K562 (cell line): ENCODE data around the gene TMEM163. TPM values are rescaled to one million over a fixed set of nuclear protein-coding genes. Genes with fewer than 3 reads are reported as not detected.
"Not testable (repeated sequence)": the region's sequence is repeated elsewhere in the genome, so short reads cannot be mapped to it uniquely, and the experiment has no call there.

Source experiments
- ATAC-seq: fragments of 200-7000 bp; cut with Tn5 transposase; 3 replicates; pipeline ENCODE4 v1.9.1; 2020; ENCODE audit warnings: moderate library complexity
- BruUV-seq: library from RNA; stranded (reverse); fragments of 400-500 nt; replicated peaks from 2 replicates; lab custom pipeline; 2021; lab: Mats Ljungman, UMichigan
- CTCF ChIA-PET: fragments of 300-600 bp; formaldehyde crosslinking; extraction: SDS; loops from one replicate; lab custom pipeline; 2021; ENCODE audit warnings: low intra/inter-chr PET ratio; lab: Yijun Ruan, JAX
- POLR2A ChIA-PET: fragments of 300-600, 350-650 bp; sonication (Branson Sonifier 250); formaldehyde crosslinking; extraction: SDS; loops from one replicate; lab custom pipeline; 2021; ENCODE audit warnings: antibody characterized with exemption, inconsistent platforms; lab: Yijun Ruan, JAX
- DNase-seq, 4 experiments: peaks; one replicate each; pipeline versions ENCODE4 v3.0.0 to v3.0.0-alpha.2; 2011 to 2018; ENCODE audit warnings: low spot score in 3 of 4, mixed read lengths in 3 of 4; ENCODE audit errors: extremely low read depth in 1 of 4
- FAIRE-seq: peaks from 2 replicates; lab custom pipeline; 2011; peaks lifted over from hg19 to GRCh38; lab: Jason Lieb, UNC
- H2AFZ ChIP-seq: 2 replicates; pipeline ENCODE4 v1.6.0; 2011; ENCODE audit warnings: low read depth, low read length, control low read depth, inconsistent platforms
- H3K27ac ChIP-seq: fragments of 200-600 bp; 3 replicates; pipeline ENCODE4 v1.8.0; 2011; ENCODE audit warnings: low read depth, mild to moderate bottlenecking, control low read depth, inconsistent platforms, low read length, moderate library complexity, mixed read lengths; ENCODE audit errors: extremely low read depth
- H3K27me3 ChIP-seq, 2 experiments: fragments of 300-600 bp in 1 of 2; 2 replicates in 1 of 2; 3 replicates in 1 of 2; pipeline versions ENCODE4 v1.6.0 to v1.8.0; 2011; ENCODE audit warnings: inconsistent platforms in 2 of 2, low read length in 2 of 2, mild to moderate bottlenecking in 1 of 2, mixed read lengths in 1 of 2, moderate library complexity in 1 of 2; ENCODE audit not compliant: control insufficient read depth in 2 of 2, insufficient read depth in 2 of 2
- H3K36me3 ChIP-seq: fragments of 300-600 bp; 3 replicates; pipeline ENCODE4 v1.8.0; 2011; ENCODE audit warnings: mild to moderate bottlenecking, low read length, inconsistent platforms; ENCODE audit not compliant: control insufficient read depth, insufficient read depth
- H3K4me1 ChIP-seq, 2 experiments: fragments of 200-600 bp in 1 of 2; replicated peaks in 1 of 2; 2 replicates in 1 of 2; 3 replicates in 1 of 2; pipeline versions ENCODE4 v1.5.1 to v1.8.0; 2011; ENCODE audit warnings: inconsistent platforms in 2 of 2, low read length in 2 of 2, mild to moderate bottlenecking in 1 of 2, mixed read lengths in 1 of 2, moderate library complexity in 1 of 2; ENCODE audit not compliant: control insufficient read depth in 2 of 2, insufficient read depth in 2 of 2
- H3K4me2 ChIP-seq: 2 replicates; pipeline ENCODE4 v1.6.1; 2011; ENCODE audit warnings: low read length, control low read depth, inconsistent platforms, mixed read lengths; ENCODE audit not compliant: insufficient read depth
- H3K4me3 ChIP-seq: fragments of 200-600 bp; sonication (generic), shearing (Covaris generic); 2 replicates; pipeline ENCODE4 v1.5.1; 2016; ENCODE audit warnings: control low read depth, inconsistent platforms
- H3K79me2 ChIP-seq: fragments of 200-600 bp; 3 replicates; pipeline ENCODE4 v1.8.0; 2011; ENCODE audit warnings: low read length, inconsistent platforms; ENCODE audit not compliant: control insufficient read depth, insufficient read depth
- H3K9ac ChIP-seq, 2 experiments: 2 replicates each; pipeline versions ENCODE4 v1.6.0 to v1.6.1; 2011; ENCODE audit warnings: low read depth in 2 of 2, low read length in 2 of 2, control low read depth in 1 of 2, inconsistent platforms in 1 of 2, mild to moderate bottlenecking in 1 of 2, mixed read lengths in 1 of 2; ENCODE audit not compliant: insufficient read depth in 1 of 2
- H3K9me1 ChIP-seq: one replicate; pipeline ENCODE4 v1.6.0; 2011; ENCODE audit warnings: inconsistent platforms, mild to moderate bottlenecking, low read length, moderate library complexity; ENCODE audit not compliant: control insufficient read depth, insufficient read depth
- H3K9me3 ChIP-seq: replicated peaks from 2 replicates; pipeline ENCODE4 v1.5.1; 2011; ENCODE audit warnings: low read depth, low read length, inconsistent platforms; ENCODE audit not compliant: control insufficient read depth, insufficient read depth
- H4K20me1 ChIP-seq: replicated peaks from 2 replicates; pipeline ENCODE4 v1.6.1; 2011; ENCODE audit warnings: low read length, inconsistent platforms, mixed read lengths; ENCODE audit not compliant: control insufficient read depth, insufficient read depth
- NR2C1 ChIP-seq, 2 experiments: fragments of 450-650 bp; IDR thresholded peaks; 2 replicates each; pipeline ENCODE4 v1.6.1; 2017; ENCODE audit warnings: mild to moderate bottlenecking in 2 of 2, antibody characterized with exemption in 1 of 2, inconsistent platforms in 1 of 2, missing compliant biosample characterization in 1 of 2, missing genetic modification characterization in 1 of 2
- ZNF324 ChIP-seq: fragments of 250-450 bp; sonication (Bioruptor Pico); IDR thresholded peaks from 2 replicates; pipeline ENCODE4 v1.4.0; 2020; ENCODE audit warnings: mild to moderate bottlenecking
- WGBS: fragments of 100-300 bp; shearing (Covaris generic); methylation state at CpG from one replicate; pipeline ENCODE4 v1.1.6; 2016; ENCODE audit warnings: low coverage, mixed read lengths; ENCODE audit not compliant: insufficient coverage; ENCODE audit errors: missing lambda C conversion rate; 5-methylcytosine and 5-hydroxymethylcytosine counted together
- in situ Hi-C: fragments of 300-500 bp; cut with MboI; formaldehyde crosslinking; loops from 4 replicates; pipeline ENCODE4 v1.15.0; 2018; ENCODE audit warnings: inconsistent platforms, mixed read lengths
- intact Hi-C: fragments of 100-400 bp; cut with micrococcal nuclease; formaldehyde crosslinking; loops from 2 replicates; pipeline ENCODE4 v1.14.2; 2022
- polyA plus RNA-seq, 8 experiments: library from polyadenylated mRNA; depleted of rRNA in 4 of 8; stranded (reverse) in 5 of 8; unstranded in 3 of 8; fragments of >200 nt; fragmentation: Nextera tagmentation in 2 of 8; fragmentation: Illumina TruSeq in 1 of 8; extraction: Ambion mirVana in 2 of 8; extraction: Trizol in 1 of 8; gene quantifications; 2 replicates each; pipeline versions ENCODE4 v1.2.1 to v1.2.3, GENCODE V29; 2011 to 2014; ENCODE audit warnings: inconsistent platforms in 1 of 8, missing spikeins in 1 of 8
- total RNA-seq, 7 experiments: library from RNA; depleted of rRNA in 6 of 7; stranded (reverse); fragments of >200 nt in 6 of 7; fragmentation: Illumina TruSeq in 2 of 7; extraction: Trizol in 2 of 7; gene quantifications; 2 replicates each; pipeline versions ENCODE4 v1.2.1 to v1.2.3, GENCODE V29; 2011 to 2021; ENCODE audit warnings: low replicate concordance in 1 of 7

The TMEM163 gene
- total and polyA plus RNA-seq, 9 of the 15 experiments (the other 6 are each of a cell fraction or from before 2014, with no cell fraction given): 0.04 to 0.68 (median 0.16) TPM; not detected in 3

GRCh38 chr2:134619250-134619649, 99.5 kb downstream of the TMEM163 start:
- Histone ChIP-seq H3K36me3 (no peaks in the 10 kb centered on the region), H2AFZ (no peak overlapping the region), H3K9me3 (peaks cover 3% of the 10 kb centered on the region; the same call in 1 of the 2 replicates), H4K20me1 (no peaks in the 10 kb centered on the region), H3K4me1 (no peaks in the 10 kb centered on the region), H3K4me2 (no peak overlapping the region), H3K4me3 (no peak overlapping the region), H3K9ac (no peak overlapping the region), H3K27me3 (peaks cover 4 to 8% of the 10 kb centered on the region in 2 experiments; a peak in 2 of 5 replicates), H3K79me2 (no peaks in the 10 kb centered on the region), H3K9me1 (no peaks in the 10 kb centered on the region), H3K27ac (no peak overlapping the region)
- ATAC-seq (no peak), DNase-seq (no peak), FAIRE-seq (no peak)
- 1% methylated on average over 4 of the region's 4 CpGs for WGBS
- in situ Hi-C loops: no loop called here
- ChIA-PET POLR2A (no interaction called here), CTCF (no interaction called here)
- BruUV-seq: no TSS peak
- intact Hi-C loops: no loop called here
- TF ChIP-seq NR2C1 (IDR thresholded peaks at IDR 0.05) (no peak), NR2C1 (tag; IDR thresholded peaks at IDR 0.05) (no peak), ZNF324 (CRISPR knock-in tag) (peak; percentile 93)

GRCh38 chr2:134615480-134615879, 103.3 kb downstream of the TMEM163 start:
- H3K27me3 ChIP-seq, FAIRE-seq, H3K4me1 ChIP-seq, intact Hi-C loops, H3K27ac ChIP-seq, H3K9me1 ChIP-seq, H3K9me3 ChIP-seq, H3K4me3 ChIP-seq, ATAC-seq, POLR2A ChIA-PET, H4K20me1 ChIP-seq, BruUV-seq, H3K9ac ChIP-seq, H3K4me2 ChIP-seq, H3K79me2 ChIP-seq, in situ Hi-C loops, DNase-seq, H2AFZ ChIP-seq, CTCF ChIA-PET, H3K36me3 ChIP-seq: not testable (repeated sequence)
- 0% methylated on average over 3 of the region's 3 CpGs for WGBS
